ENCODE results near the gene ACSS1. TPM values are rescaled to one million over a fixed set of nuclear protein-coding genes. Genes with fewer than 3 reads are reported as not detected.

The ACSS1 gene
- total RNA-seq, 1 experiment from 2014 or later: 0.61 TPM

DNA sequence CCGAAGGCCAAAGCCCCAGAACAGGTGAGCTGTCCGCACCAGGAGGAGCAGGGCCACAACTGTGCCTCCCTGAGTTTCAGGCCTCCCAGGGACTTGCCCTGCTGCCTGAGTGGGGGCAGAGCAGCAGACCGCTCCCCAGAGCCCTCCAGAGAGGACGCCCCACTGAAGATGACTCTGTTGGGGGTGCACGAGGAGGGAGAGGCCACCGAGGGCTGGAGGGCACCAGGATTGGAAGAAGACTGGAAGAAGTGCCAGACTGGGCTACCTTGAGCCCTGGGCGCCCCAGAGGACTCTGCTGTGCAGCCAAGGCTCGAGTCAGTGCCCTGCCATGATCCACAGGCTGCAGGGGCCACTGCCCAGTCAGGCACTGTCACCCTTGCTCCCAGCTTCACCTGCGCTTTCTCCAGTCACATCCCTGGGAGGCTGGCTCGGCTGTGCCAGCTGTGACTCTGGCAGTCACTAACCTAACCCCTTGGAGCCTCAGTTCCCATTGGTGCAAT is 97.6 kb downstream of the ACSS1 start:
- Histone ChIP-seq H3K79me1 (ENCODE audit: insufficient read depth, low read depth, low read length, poor library complexity, severe bottlenecking) (no peaks in the 10 kb centered on the region), H3K27ac (ENCODE audit: insufficient read length, low read depth, low read length) (no peak overlapping the region), H4K5ac (ENCODE audit: insufficient read length, low read depth, low read length) (no peak overlapping the region), H2BK120ac (ENCODE audit: low read depth, low read length, poor library complexity, severe bottlenecking) (no peak overlapping the region), H3K9ac (ENCODE audit: extremely low read depth, insufficient read length, low read length) (no peak overlapping the region), H2BK12ac (ENCODE audit: insufficient read length, low read depth, low read length) (no peak overlapping the region), H3K4ac (ENCODE audit: low read depth, low read length) (no peak overlapping the region), H4K8ac (replicated peaks; ENCODE audit: insufficient read length, low read depth, low read length) (no peak overlapping the region), H4K20me1 (ENCODE audit: control insufficient read depth, insufficient read depth, insufficient read length) (no peaks in the 10 kb centered on the region), H2AK5ac (ENCODE audit: insufficient read length, low read length) (no peak overlapping the region), H3K14ac (ENCODE audit: insufficient read depth, low read length) (no peak overlapping the region), H3K4me2 (ENCODE audit: insufficient read depth, insufficient read length, low read length) (no peak overlapping the region), H3K9me3 (ENCODE audit: control insufficient read depth, low read depth, low read length) (no peaks in the 10 kb centered on the region), H3K23ac (ENCODE audit: insufficient read length, low read depth, low read length) (no peak overlapping the region), H3T11ph (ENCODE audit: low read length) (no peak overlapping the region), H4K91ac (ENCODE audit: insufficient read length, low read depth, low read length) (no peak overlapping the region), H3K27me3 (ENCODE audit: insufficient read depth, low read length) (no peaks in the 10 kb centered on the region), H2BK15ac (ENCODE audit: low read depth, low read length) (no peak overlapping the region), H3K4me1 (ENCODE audit: insufficient read depth, low read length) (no peaks in the 10 kb centered on the region), H2BK5ac (ENCODE audit: insufficient read length, low read length) (no peak overlapping the region), H2AFZ (ENCODE audit: low read length) (no peak overlapping the region), H3K56ac (ENCODE audit: insufficient read length, low read depth, low read length) (no peak overlapping the region), H3K18ac (ENCODE audit: insufficient read length, low read depth, low read length) (no peak overlapping the region), H2BK20ac (ENCODE audit: low read depth, low read length, poor library complexity, severe bottlenecking) (no peak overlapping the region), H3K79me2 (ENCODE audit: insufficient read depth, low read length) (no peaks in the 10 kb centered on the region), H3K23me2 (ENCODE audit: insufficient read length, low read depth, low read length, poor library complexity, severe bottlenecking) (no peaks in the 10 kb centered on the region)
- H3K4me3 Mint-ChIP-seq: no peak overlapping the region
- no peak for TF ChIP-seq CTCF (conservative IDR thresholded peaks at IDR 0.05)
- no peaks in the 10 kb centered on the region; a peak in 1 of 5 replicates for H3K9me3 Mint-ChIP-seq
- H3K27me3 Mint-ChIP-seq (ENCODE audit: low read depth): no peaks in the 10 kb centered on the region
- WGBS (ENCODE audit: extremely low coverage, insufficient read length, low lambda C conversion rate): no CpG with 5 or more reads among the region's 10 CpGs
- DNase-seq: peak; percentile 17
- H3K4me1 Mint-ChIP-seq: no peaks in the 10 kb centered on the region
- H3K27ac Mint-ChIP-seq: no peak overlapping the region
- peaks cover 16 to 43% (median 22%) of the 10 kb centered on the region in 3 experiments; a peak in 6 of 7 replicates for H3K36me3 Mint-ChIP-seq (ENCODE audit: insufficient read depth in 1 of 3, low read depth in 3 of 3)

Measured in H9 (cell line).